SH-SY5Y (cell line): Measurements from ENCODE around the gene RBM3.

Experiments used
- GATA2 ChIP-seq: IDR thresholded peaks from 2 replicates; pipeline ENCODE4 v1.6.1; 2011; ENCODE audit warnings: mild to moderate bottlenecking, low read depth, low read length
- GATA3 ChIP-seq: IDR thresholded peaks from 2 replicates; pipeline ENCODE4 v1.6.1; 2011; ENCODE audit warnings: low read depth, mild to moderate bottlenecking, low read length, moderate library complexity

The RBM3 gene

DNA sequence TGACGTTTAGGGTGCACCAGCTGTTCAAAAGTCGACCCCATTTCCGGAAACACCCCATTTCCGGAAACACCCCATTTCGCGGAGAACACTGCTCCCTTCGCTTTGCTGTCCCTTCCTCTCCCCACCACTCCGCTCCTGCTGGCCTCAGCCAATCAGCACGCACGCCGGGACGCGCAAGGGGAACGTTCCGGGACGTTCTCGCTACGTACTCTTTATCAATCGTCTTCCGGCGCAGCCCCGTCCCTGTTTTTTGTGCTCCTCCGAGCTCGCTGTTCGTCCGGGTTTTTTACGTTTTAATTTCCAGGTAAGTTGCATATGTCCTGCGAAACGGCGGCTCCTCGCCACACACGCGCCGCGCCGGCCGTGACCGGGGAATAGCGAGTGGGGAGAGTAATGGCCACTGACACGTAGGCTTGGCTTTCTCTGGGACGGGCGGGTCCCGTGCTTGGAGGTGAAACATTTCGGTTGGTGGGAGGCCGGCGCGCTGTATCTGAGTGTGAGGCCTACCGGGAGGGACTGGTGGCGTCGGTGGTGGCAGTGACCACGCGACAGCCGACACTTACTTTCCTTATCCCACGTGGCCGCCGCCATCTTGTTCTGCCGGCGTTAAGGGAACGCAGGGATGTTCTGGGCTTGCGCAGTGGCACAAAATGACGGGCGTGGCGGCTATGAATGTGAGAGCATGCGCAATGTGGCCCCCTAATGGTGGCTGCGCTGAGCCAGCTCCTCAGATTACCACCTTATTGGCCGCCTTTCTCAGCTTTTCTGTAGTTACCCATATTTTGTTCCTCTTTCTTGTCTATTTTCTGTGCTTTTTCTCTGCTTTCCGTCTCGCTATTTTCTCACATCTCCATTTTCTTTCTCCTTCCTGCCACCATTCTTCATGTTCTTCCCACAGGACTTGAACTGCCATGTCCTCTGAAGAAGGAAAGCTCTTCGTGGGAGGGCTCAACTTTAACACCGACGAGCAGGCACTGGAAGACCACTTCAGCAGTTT is at the start of gene RBM3:
RBM3 (plus strand) TSS at position 215 of the 997 bp plus-strand sequence; CDS start at position 912, 697 bp downstream.
- no peak for TF ChIP-seq GATA2
- no peak for TF ChIP-seq GATA3

DNA sequence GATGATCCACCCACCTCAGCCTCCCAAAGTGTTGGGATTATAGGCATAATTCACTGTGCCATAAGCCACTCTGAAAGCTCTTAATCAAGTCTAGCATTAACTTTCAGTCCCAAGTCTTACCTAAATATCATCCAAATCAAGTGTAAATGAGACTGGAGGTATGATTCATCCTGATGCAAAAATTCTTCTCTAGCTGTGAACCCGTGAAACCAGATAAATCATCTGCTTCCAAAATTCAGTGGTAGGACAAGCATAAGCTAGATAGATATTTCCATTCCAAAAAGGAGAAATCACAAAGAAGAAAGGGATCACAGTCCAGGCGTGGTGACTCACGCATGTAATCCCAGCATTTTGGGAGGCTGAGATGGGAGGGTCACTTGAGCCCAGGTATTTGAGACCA is 43.5 kb upstream of the RBM3 start:
- TF ChIP-seq GATA3 (no peak), GATA2 (no peak)

GRCh38 chrX:48531358-48531959 is 42.8 kb upstream of the RBM3 start:
- TF ChIP-seq GATA2 (no peak), GATA3 (no peak)

DNA sequence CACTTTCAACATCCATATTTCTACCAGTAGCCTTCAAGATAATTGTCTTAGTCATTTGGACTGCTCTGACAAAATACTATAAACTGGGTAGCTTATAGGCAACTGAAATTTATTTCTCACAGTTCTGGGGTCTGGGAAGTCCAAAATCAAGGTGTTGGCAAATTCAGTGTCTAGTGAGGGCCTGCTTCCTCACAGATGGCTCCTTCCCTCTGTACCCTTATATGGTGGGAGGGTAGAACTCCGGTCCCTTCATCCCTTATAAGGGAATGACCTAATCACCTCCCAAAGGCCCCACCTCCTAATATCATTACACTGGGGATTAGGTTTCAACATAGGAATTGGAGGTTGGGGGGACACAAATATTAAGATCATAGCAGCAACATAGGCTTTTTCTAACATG is 42.1 kb upstream of the RBM3 start:
- TF ChIP-seq GATA3, result no peak
- TF ChIP-seq GATA2, result no peak

GRCh38 chrX:48533165-48533564 is 41.1 kb upstream of the RBM3 start:
- no peak for TF ChIP-seq GATA3

GRCh38 chrX:48538641-48539344 is 35.5 kb upstream of the RBM3 start:
- TF ChIP-seq GATA2, result no peak

- no peak for TF ChIP-seq GATA3
- TF ChIP-seq GATA2, result no peak
Measured at GRCh38 chrX:48539345-48540027, 34.8 kb upstream of the RBM3 start, which contains the start of gene TBC1D25. TSS of gene TBC1D25 (plus strand) at chrX:48539714. CDS start at chrX:48539798, 84 bp downstream.

- TF ChIP-seq GATA3 (no peak), GATA2 (no peak)
Measured at GRCh38 chrX:48540028-48540375, 34.3 kb upstream of the RBM3 start.

GRCh38 chrX:48540480-48540879 is 33.8 kb upstream of the RBM3 start:
- TF ChIP-seq GATA2, result no peak
- TF ChIP-seq GATA3, result no peak

GRCh38 chrX:48541140-48541814 is 33.0 kb upstream of the RBM3 start:
- TF ChIP-seq GATA2 (no peak), GATA3 (no peak)

GRCh38 chrX:48548871-48549270 is 25.4 kb upstream of the RBM3 start:
- TF ChIP-seq GATA2 (no peak), GATA3 (no peak)

- TF ChIP-seq GATA2, result no peak
- TF ChIP-seq GATA3, result no peak
Measured at GRCh38 chrX:48558271-48558670, 16.0 kb upstream of the RBM3 start.

DNA sequence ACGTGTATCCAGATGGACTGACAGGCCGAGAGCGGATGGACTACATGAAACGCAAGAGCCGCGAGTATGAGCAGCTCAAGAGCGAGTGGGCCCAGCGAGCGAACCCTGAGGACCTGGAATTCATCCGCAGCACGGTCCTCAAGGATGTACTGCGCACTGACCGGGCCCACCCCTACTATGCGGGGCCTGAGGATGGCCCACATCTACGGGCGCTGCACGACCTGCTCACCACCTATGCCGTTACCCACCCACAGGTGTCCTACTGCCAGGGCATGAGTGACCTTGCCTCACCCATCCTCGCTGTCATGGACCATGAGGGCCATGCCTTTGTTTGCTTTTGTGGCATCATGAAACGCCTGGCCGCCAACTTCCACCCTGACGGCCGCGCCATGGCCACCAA is 14.6 kb upstream of the RBM3 start:
- TF ChIP-seq GATA2, result no peak
- no peak for TF ChIP-seq GATA3

GRCh38 chrX:48560056-48560455 is 14.2 kb upstream of the RBM3 start:
- TF ChIP-seq GATA3 (no peak), GATA2 (no peak)
